ENCODE measurements around the gene IL17RA.

The IL17RA gene

GRCh38 chr22:17116572-17117330 is 32.0 kb downstream of the IL17RA start:
- H3K4me1 ChIP-seq (ENCODE audit: insufficient read depth, low read length) = peaks cover 63% of the 10 kb centered on the region

DNA sequence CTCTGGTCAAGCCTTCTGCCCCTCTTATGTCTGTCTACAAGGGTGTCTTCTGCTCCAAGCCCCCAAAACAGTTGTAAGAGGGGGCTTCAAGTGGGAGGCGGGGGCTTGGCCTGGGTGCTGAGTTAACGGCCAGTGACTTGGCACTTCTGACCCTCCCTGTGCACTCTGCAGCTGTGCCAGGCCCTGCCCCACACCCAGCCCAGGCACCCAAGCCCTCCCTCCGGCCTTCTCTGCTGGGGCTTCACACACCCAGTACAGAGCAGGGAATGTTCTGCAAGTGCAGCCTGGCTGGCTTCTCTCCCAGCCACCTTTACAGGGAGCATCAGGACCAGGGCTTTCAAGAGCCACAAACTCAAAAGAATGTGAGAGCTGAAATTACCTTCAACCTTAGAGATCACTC is 32.6 kb downstream of the IL17RA start:
- H3K27me3 ChIP-seq (ENCODE audit: insufficient read depth, low read length, poor library complexity) = peaks cover 14% of the 10 kb centered on the region
- peak overlapping the region; percentile 47 for H3K4me2 ChIP-seq (ENCODE audit: insufficient read depth, low read length)
- no peak overlapping the region for H3K4me3 ChIP-seq (ENCODE audit: low read depth in 1 of 2, low read length in 2 of 2)
- H3K27ac ChIP-seq (ENCODE audit: low read length) = peak overlapping the region; percentile 87
- H2AFZ ChIP-seq (ENCODE audit: low read depth, low read length) = no peak overlapping the region
- no peaks in the 10 kb centered on the region for H3K79me2 ChIP-seq (ENCODE audit: insufficient read depth, low read length)
- H4K20me1 ChIP-seq (ENCODE audit: insufficient read depth, low read length) = no peaks in the 10 kb centered on the region; the same call in 1 of the 2 replicates
- peak overlapping the region; percentile 33 for H3K9ac ChIP-seq (ENCODE audit: low read depth, low read length)
- peak; percentile 13; the same call in 1 of the 3 replicates for ATAC-seq (ENCODE audit: insufficient read depth, low read depth)
- no peaks in the 10 kb centered on the region for H3K9me3 ChIP-seq (ENCODE audit: insufficient read depth, low read length, severe bottlenecking)
- peaks cover 65% of the 10 kb centered on the region for H3K4me1 ChIP-seq (ENCODE audit: insufficient read depth, low read length)
- no peak for DNase-seq
- no peaks in the 10 kb centered on the region for H3K36me3 ChIP-seq (ENCODE audit: insufficient read depth, low read length)
- TF ChIP-seq CTCF (IDR thresholded peaks at IDR 0.05; ENCODE audit: borderline replicate concordance, extremely low read depth, low read length, poor library complexity, severe bottlenecking) = no peak
- TF ChIP-seq EZH2 (IDR thresholded peaks at IDR 0.05; ENCODE audit: borderline replicate concordance, low read depth, low read length, severe bottlenecking) = no peak

More at GRCh38 chr22:17116572-17117330, 32.0 kb downstream of the IL17RA start:
- Histone ChIP-seq H3K9me3 (ENCODE audit: insufficient read depth, low read length, severe bottlenecking) (no peaks in the 10 kb centered on the region), H2AFZ (ENCODE audit: low read depth, low read length) (no peak overlapping the region), H3K36me3 (ENCODE audit: insufficient read depth, low read length) (no peaks in the 10 kb centered on the region), H4K20me1 (ENCODE audit: insufficient read depth, low read length) (no peaks in the 10 kb centered on the region; the same call in 1 of the 2 replicates), H3K79me2 (ENCODE audit: insufficient read depth, low read length) (no peaks in the 10 kb centered on the region), H3K27me3 (ENCODE audit: insufficient read depth, low read length, poor library complexity) (peaks cover 8% of the 10 kb centered on the region), H3K4me2 (ENCODE audit: insufficient read depth, low read length) (peak overlapping the region; percentile 47), H3K27ac (ENCODE audit: low read length) (peak overlapping the region; percentile 87), H3K4me3 (ENCODE audit: low read depth in 1 of 2, low read length in 2 of 2) (peak overlapping the region in 1 of 2 experiments; percentile 11; a peak in 1 of 4 replicates), H3K9ac (ENCODE audit: low read depth, low read length) (peak overlapping the region; percentile 33)
- DNase-seq = peak; percentile 37
- ATAC-seq (ENCODE audit: insufficient read depth, low read depth) = peak; percentile 25; the same call in 1 of the 3 replicates
- TF ChIP-seq CTCF (IDR thresholded peaks at IDR 0.05; ENCODE audit: borderline replicate concordance, extremely low read depth, low read length, poor library complexity, severe bottlenecking) (no peak), EZH2 (IDR thresholded peaks at IDR 0.05; ENCODE audit: borderline replicate concordance, low read depth, low read length, severe bottlenecking) (no peak)

DNA sequence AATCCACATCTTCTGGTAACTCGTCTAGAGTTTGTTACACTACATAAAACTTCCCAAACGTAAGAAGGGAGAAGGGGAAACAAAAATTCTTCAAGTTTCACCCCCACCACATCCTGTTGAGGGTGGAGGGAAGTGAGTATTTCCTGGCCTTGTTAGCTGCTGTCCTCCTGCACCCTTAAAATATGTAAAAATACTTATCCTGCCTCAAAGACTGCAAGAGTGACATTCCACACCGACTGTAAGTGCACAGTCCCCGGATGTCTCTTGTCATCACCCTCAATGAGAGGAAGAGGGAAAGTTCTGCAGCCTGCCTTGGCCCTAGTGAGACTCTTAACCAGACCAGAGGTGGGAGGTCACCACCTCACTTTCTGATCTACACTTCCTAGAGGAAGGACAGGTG is 33.1 kb downstream of the IL17RA start:
- Histone ChIP-seq H3K9ac (ENCODE audit: low read depth, low read length) (peak overlapping the region; percentile 33), H3K4me1 (ENCODE audit: insufficient read depth, low read length) (peaks cover 65% of the 10 kb centered on the region), H3K27ac (ENCODE audit: low read length) (peak overlapping the region; percentile 87), H4K20me1 (ENCODE audit: insufficient read depth, low read length) (no peaks in the 10 kb centered on the region; the same call in 1 of the 2 replicates), H2AFZ (ENCODE audit: low read depth, low read length) (no peak overlapping the region; the same call in 1 of the 2 replicates), H3K79me2 (ENCODE audit: insufficient read depth, low read length) (no peaks in the 10 kb centered on the region), H3K27me3 (ENCODE audit: insufficient read depth, low read length, poor library complexity) (peaks cover 14% of the 10 kb centered on the region), H3K4me3 (ENCODE audit: low read depth in 1 of 2, low read length in 2 of 2) (0 out of 4 replicates have a peak overlapping the region, but pooled peaks of 1 of the 2 experiments have one; percentile 13), H3K4me2 (ENCODE audit: insufficient read depth, low read length) (peak overlapping the region; percentile 47), H3K36me3 (ENCODE audit: insufficient read depth, low read length) (no peaks in the 10 kb centered on the region), H3K9me3 (ENCODE audit: insufficient read depth, low read length, severe bottlenecking) (no peaks in the 10 kb centered on the region)
- ATAC-seq (ENCODE audit: insufficient read depth, low read depth) (peak; percentile 69), DNase-seq (peak; percentile 54)
- TF ChIP-seq CTCF (IDR thresholded peaks at IDR 0.05; ENCODE audit: borderline replicate concordance, extremely low read depth, low read length, poor library complexity, severe bottlenecking) = no peak
- no peak for TF ChIP-seq EZH2 (IDR thresholded peaks at IDR 0.05; ENCODE audit: borderline replicate concordance, low read depth, low read length, severe bottlenecking)

All from DND-41 (cell line).